ENCODE results near the gene DCLK1. TPM values are rescaled to one million over a fixed set of nuclear protein-coding genes. Genes with fewer than 3 reads are reported as not detected.
"Not testable (repeated sequence)": the region's sequence is repeated elsewhere in the genome, so short reads cannot be mapped to it uniquely, and the experiment has no call there.

DCLK1 gene
- total RNA-seq, 4 donors from 2014 or later = 10.0 to 41.1 (median 19.5) TPM

- TF ChIP-seq POLR2A (IDR thresholded peaks at IDR 0.05) (no peak), CTCF (IDR thresholded peaks at IDR 0.05) (no peak)
- no peak overlapping the region for H3K4me3 ChIP-seq (ENCODE audit: low read depth, poor library complexity, severe bottlenecking)
- 56 to 58% methylated on average over 1 of the region's 1 CpG for WGBS, 2 donors
- DNase-seq (ENCODE audit: low spot score in 2 of 2) = no peak
- intact Hi-C loops (cut with DNase I; ENCODE audit: low total_unique reads) = no loop called here
Measured at GRCh38 chr13:36114233-36114632, 16.9 kb downstream of the DCLK1 start.

- no peak overlapping the region for H3K4me3 ChIP-seq (ENCODE audit: low read depth, poor library complexity, severe bottlenecking)
- intact Hi-C loops (cut with DNase I; ENCODE audit: low total_unique reads) = no loop called here
- TF ChIP-seq POLR2A (IDR thresholded peaks at IDR 0.05) = no peak
- TF ChIP-seq CTCF (IDR thresholded peaks at IDR 0.05) = no peak
- WGBS, 2 donors = 63 to 73% methylated on average over 2 of the region's 2 CpGs
- no peak for DNase-seq (ENCODE audit: low spot score in 2 of 2)
Measured at GRCh38 chr13:36108954-36109353, 22.2 kb downstream of the DCLK1 start.

- TF ChIP-seq POLR2A (IDR thresholded peaks at IDR 0.05) (no peak), CTCF (IDR thresholded peaks at IDR 0.05) (no peak)
- no peak for DNase-seq (ENCODE audit: low spot score in 2 of 2)
- intact Hi-C loops (cut with DNase I; ENCODE audit: low total_unique reads) = no loop called here
- 76 to 79% methylated on average over 7 of the region's 7 CpGs for WGBS, 2 donors
- H3K4me3 ChIP-seq (ENCODE audit: low read depth, poor library complexity, severe bottlenecking) = no peak overlapping the region
Measured at GRCh38 chr13:36108342-36108741, 22.8 kb downstream of the DCLK1 start.

- intact Hi-C loops (cut with DNase I; ENCODE audit: low total_unique reads) = no loop called here
- 74 to 77% methylated on average over 1 of the region's 1 CpG for WGBS, 2 donors
Measured at GRCh38 chr13:36107521-36107920, 23.7 kb downstream of the DCLK1 start.

GRCh38 chr13:36105726-36106125 is 25.5 kb downstream of the DCLK1 start:
- H3K4me3 ChIP-seq (ENCODE audit: low read depth, poor library complexity, severe bottlenecking) = no peak overlapping the region
- 50 to 63% methylated on average over 3 of the region's 3 CpGs for WGBS, 2 donors
- intact Hi-C loops (cut with DNase I; ENCODE audit: low total_unique reads) = no loop called here
- no peak for DNase-seq (ENCODE audit: low spot score in 2 of 2)
- TF ChIP-seq POLR2A (IDR thresholded peaks at IDR 0.05) = no peak
- TF ChIP-seq CTCF (IDR thresholded peaks at IDR 0.05) = no peak

More at GRCh38 chr13:36107521-36107920, 23.7 kb downstream of the DCLK1 start:
- TF ChIP-seq POLR2A (IDR thresholded peaks at IDR 0.05) = no peak
- TF ChIP-seq CTCF (IDR thresholded peaks at IDR 0.05) = no peak
- no peak for DNase-seq (ENCODE audit: low spot score in 2 of 2)
- H3K4me3 ChIP-seq (ENCODE audit: low read depth, poor library complexity, severe bottlenecking) = no peak overlapping the region

GRCh38 chr13:36102721-36103120 is 28.5 kb downstream of the DCLK1 start:
- H3K4me3 ChIP-seq (ENCODE audit: low read depth, poor library complexity, severe bottlenecking) = no peak overlapping the region
- intact Hi-C loops (cut with DNase I; ENCODE audit: low total_unique reads) = no loop called here
- TF ChIP-seq POLR2A (IDR thresholded peaks at IDR 0.05) = no peak
- TF ChIP-seq CTCF (IDR thresholded peaks at IDR 0.05) = no peak
- DNase-seq (ENCODE audit: low spot score in 2 of 2) = no peak
- 61 to 67% methylated on average over 4 of the region's 4 CpGs for WGBS, 2 donors

GRCh38 chr13:36101907-36102306 is 29.3 kb downstream of the DCLK1 start:
- H3K4me3 ChIP-seq (ENCODE audit: low read depth, poor library complexity, severe bottlenecking); intact Hi-C loops (cut with DNase I; ENCODE audit: low total_unique reads); DNase-seq (ENCODE audit: low spot score in 2 of 2): not testable (repeated sequence)
- 85 to 94% methylated on average over 5 of the region's 5 CpGs for WGBS, 2 donors

All from lower leg skin (tissue), 4 donors.